Measurements from ENCODE around the gene TOMM40. TPM values are rescaled to one million over a fixed set of nuclear protein-coding genes. Genes with fewer than 3 reads are reported as not detected.

TOMM40 gene
- total and polyA plus RNA-seq, 2 of the 13 experiments (the other 11 are each of a cell fraction or from before 2014, with no cell fraction given) = 72.0 to 110 TPM

GRCh38 chr19:44924243-44924725 lies 33.2 kb downstream of the TOMM40 start (continued):
- peak; percentile 41 for TF ChIP-seq POGK (CRISPR knock-in tag; conservative IDR thresholded peaks at IDR 0.05)
- TF ChIP-seq HOXA7 (CRISPR knock-in tag; IDR thresholded peaks at IDR 0.05) = no peak
- peak; percentile 81; the same call in 1 of the 2 replicates for TF ChIP-seq ZNF772 (CRISPR knock-in tag; IDR thresholded peaks at IDR 0.05)
- no peak for TF ChIP-seq ZFP62 (CRISPR knock-in tag; IDR thresholded peaks at IDR 0.05)
- TF ChIP-seq ZNF792 (CRISPR knock-in tag; IDR thresholded peaks at IDR 0.05) = peak; percentile 70; the same call in 1 of the 2 replicates
- peak; percentile 99 for TF ChIP-seq MED1 (CRISPR knock-in tag; IDR thresholded peaks at IDR 0.05)
- no peak for TF ChIP-seq ZNF883 (CRISPR knock-in tag; IDR thresholded peaks at IDR 0.05; ENCODE audit: not compliant biosample characterization)
- peak; percentile 90 for TF ChIP-seq MAX (IDR thresholded peaks at IDR 0.05)
- TF ChIP-seq SOX5 (CRISPR knock-in tag; IDR thresholded peaks at IDR 0.05; ENCODE audit: borderline replicate concordance) = peak; percentile 95
- peak; percentile 92 for TF ChIP-seq TCF7 (IDR thresholded peaks at IDR 0.05; ENCODE audit: low read depth)
- no peak for TF ChIP-seq SRSF9 (IDR thresholded peaks at IDR 0.05; ENCODE audit: borderline replicate concordance, insufficient read depth, low read depth, low read length, poor library complexity, severe bottlenecking)
- no peak for TF ChIP-seq GLI4 (CRISPR knock-in tag; IDR thresholded peaks at IDR 0.05; ENCODE audit: borderline replicate concordance)
- TF ChIP-seq ZNF678 (CRISPR knock-in tag; IDR thresholded peaks at IDR 0.05) = no peak
- no peak for TF ChIP-seq SMARCC2 (IDR thresholded peaks at IDR 0.05)
- no peak for TF ChIP-seq MYNN (CRISPR knock-in tag; IDR thresholded peaks at IDR 0.05; ENCODE audit: low read depth)
- 0 out of 2 replicates have a peak, but pooled peaks have one; percentile 11 for TF ChIP-seq ZNF543 (CRISPR knock-in tag; IDR thresholded peaks at IDR 0.05)
- peak; percentile 73 for TF ChIP-seq POGZ (CRISPR knock-in tag; IDR thresholded peaks at IDR 0.05)
- peak; percentile 84; the same call in 1 of the 2 replicates for TF ChIP-seq GATA4 (IDR thresholded peaks at IDR 0.05; ENCODE audit: borderline replicate concordance, low read depth)
- TF ChIP-seq POLR2G (IDR thresholded peaks at IDR 0.05; ENCODE audit: low read depth, low read length) = peak; percentile 69
- TF ChIP-seq ZBTB14 (CRISPR knock-in tag; IDR thresholded peaks at IDR 0.05) = no peak
- no peak for TF ChIP-seq RAD51 (IDR thresholded peaks at IDR 0.05; ENCODE audit: borderline replicate concordance)
- TF ChIP-seq CHCHD3 (CRISPR knock-in tag; IDR thresholded peaks at IDR 0.05) = no peak
- TF ChIP-seq ZUFSP (CRISPR knock-in tag; IDR thresholded peaks at IDR 0.05; ENCODE audit: borderline replicate concordance) = no peak
- no peak for TF ChIP-seq SRSF1 (optimal IDR thresholded peaks at IDR 0.05; ENCODE audit: low read depth, low read length)

Data from HepG2 (cell line).